Calu3 (cell line): ENCODE data around the gene RLN2. TPM values are rescaled to one million over a fixed set of nuclear protein-coding genes. Genes with fewer than 3 reads are reported as not detected.
"Not testable (repeated sequence)": the region's sequence is repeated elsewhere in the genome, so short reads cannot be mapped to it uniquely, and the experiment has no call there.

ENCODE experiments used
- BruUV-seq: library from RNA; stranded (reverse); fragments of 400-500 nt; replicated peaks from 2 replicates; lab custom pipeline; 2021; lab: Mats Ljungman, UMichigan
- CTCF ChIA-PET: fragments of 300-600 bp; sonication (Branson Sonifier 250); formaldehyde crosslinking; loops from one replicate; lab custom pipeline; 2022; ENCODE audit warnings: antibody characterized with exemption; lab: Charles Lee
- DNase-seq: peaks from one replicate; pipeline ENCODE4 v3.0.0; 2022
- H3K27ac Mint-ChIP-seq: one replicate; pipeline ENCODE4 v1.8.0; 2022; ENCODE audit warnings: mixed read lengths; ENCODE audit not compliant: unreplicated experiment
- H3K27me3 Mint-ChIP-seq: one replicate; pipeline ENCODE4 v1.8.0; 2022; ENCODE audit warnings: mixed read lengths; ENCODE audit not compliant: unreplicated experiment
- H3K36me3 Mint-ChIP-seq: one replicate; pipeline ENCODE4 v1.8.0; 2022; ENCODE audit warnings: mild to moderate bottlenecking, moderate library complexity, mixed read lengths; ENCODE audit not compliant: insufficient read depth, unreplicated experiment
- H3K4me1 Mint-ChIP-seq: one replicate; pipeline ENCODE4 v1.8.0; 2022; ENCODE audit warnings: mild to moderate bottlenecking, low read depth, mixed read lengths; ENCODE audit not compliant: unreplicated experiment
- H3K4me3 Mint-ChIP-seq: one replicate; pipeline ENCODE4 v1.8.0; 2022; ENCODE audit warnings: mild to moderate bottlenecking, low read depth, moderate library complexity, mixed read lengths; ENCODE audit not compliant: unreplicated experiment
- H3K9me3 Mint-ChIP-seq: one replicate; pipeline ENCODE4 v1.8.0; 2022; ENCODE audit warnings: low read depth, mixed read lengths; ENCODE audit not compliant: unreplicated experiment
- CTCF ChIP-seq: fragments of 200-600 bp; IDR thresholded peaks from one replicate; pipeline ENCODE4 v1.8.0; 2022; ENCODE audit warnings: antibody characterized with exemption; ENCODE audit not compliant: unreplicated experiment
- intact Hi-C: fragments of 100-400 bp; cut with micrococcal nuclease; formaldehyde crosslinking; loops from one replicate; pipeline ENCODE4 v1.10.0; 2022; ENCODE audit not compliant: unreplicated experiment
- total RNA-seq: library from RNA; stranded (reverse); gene quantifications from 2 replicates; pipeline ENCODE4 v1.2.3, GENCODE V29; 2022

Gene RLN2
- total RNA-seq, 1 experiment from 2014 or later, result 2.4 TPM

- no peaks in the 10 kb centered on the region for H3K4me1 Mint-ChIP-seq
Observed at GRCh38 chr9:5336688-5337087, 32.2 kb upstream of the RLN2 start.

GRCh38 chr9:5331276-5331675 is 26.8 kb upstream of the RLN2 start:
- H3K4me1 Mint-ChIP-seq, intact Hi-C loops, H3K27me3 Mint-ChIP-seq, DNase-seq, H3K27ac Mint-ChIP-seq, BruUV-seq, H3K4me3 Mint-ChIP-seq, H3K36me3 Mint-ChIP-seq, H3K9me3 Mint-ChIP-seq, CTCF ChIA-PET: not testable (repeated sequence)

More at GRCh38 chr9:5336688-5337087, 32.2 kb upstream of the RLN2 start:
- no peaks in the 10 kb centered on the region for H3K27me3 Mint-ChIP-seq
- no peak for TF ChIP-seq CTCF
- no peaks in the 10 kb centered on the region for H3K9me3 Mint-ChIP-seq
- H3K4me3 Mint-ChIP-seq, result no peak overlapping the region
- DNase-seq, result no peak
- CTCF ChIA-PET, result no interaction called here
- no TSS peak for BruUV-seq
- intact Hi-C loops, result no loop called here
- no peak overlapping the region for H3K27ac Mint-ChIP-seq
- no peaks in the 10 kb centered on the region for H3K36me3 Mint-ChIP-seq

GRCh38 chr9:5326893-5327548 is 22.5 kb upstream of the RLN2 start:
- peaks cover 3% of the 10 kb centered on the region for H3K9me3 Mint-ChIP-seq
- H3K4me1 Mint-ChIP-seq, result no peaks in the 10 kb centered on the region
- BruUV-seq, result no TSS peak
- CTCF ChIA-PET, result no interaction called here
- DNase-seq, result no peak
- intact Hi-C loops, result no loop called here
- TF ChIP-seq CTCF, result no peak
- H3K27me3 Mint-ChIP-seq, result no peaks in the 10 kb centered on the region
- no peak overlapping the region for H3K27ac Mint-ChIP-seq
- H3K36me3 Mint-ChIP-seq, result no peaks in the 10 kb centered on the region
- no peak overlapping the region for H3K4me3 Mint-ChIP-seq

- Mint-ChIP-seq H3K36me3 (no peaks in the 10 kb centered on the region), H3K27me3 (no peaks in the 10 kb centered on the region), H3K27ac (no peak overlapping the region), H3K4me3 (no peak overlapping the region), H3K4me1 (no peaks in the 10 kb centered on the region), H3K9me3 (peaks cover 3% of the 10 kb centered on the region)
- no peak for DNase-seq
- no peak for TF ChIP-seq CTCF
- no TSS peak for BruUV-seq
- CTCF ChIA-PET, result no interaction called here
- intact Hi-C loops, result no loop called here
Observed at GRCh38 chr9:5326187-5326586, 21.7 kb upstream of the RLN2 start.

- BruUV-seq, H3K27me3 Mint-ChIP-seq, DNase-seq, H3K4me1 Mint-ChIP-seq, H3K36me3 Mint-ChIP-seq, H3K4me3 Mint-ChIP-seq, H3K27ac Mint-ChIP-seq, H3K9me3 Mint-ChIP-seq: not testable (repeated sequence)
- CTCF ChIA-PET, result interaction anchor here (1.0 to 1.5 kb wide), 5 partner anchors 52 to 136 kb away, joined by 3 to 17 read pairs (median 4); partner anchors contain the start of gene INSL6
- intact Hi-C loops, result loop anchor here (2.0 kb wide), 1 partner anchor 135 kb away; no protein-coding TSS in a partner anchor
Observed at GRCh38 chr9:5321601-5322000, 17.1 kb upstream of the RLN2 start.
